ENCODE results near the gene CSNK1E.

The CSNK1E gene

DNA sequence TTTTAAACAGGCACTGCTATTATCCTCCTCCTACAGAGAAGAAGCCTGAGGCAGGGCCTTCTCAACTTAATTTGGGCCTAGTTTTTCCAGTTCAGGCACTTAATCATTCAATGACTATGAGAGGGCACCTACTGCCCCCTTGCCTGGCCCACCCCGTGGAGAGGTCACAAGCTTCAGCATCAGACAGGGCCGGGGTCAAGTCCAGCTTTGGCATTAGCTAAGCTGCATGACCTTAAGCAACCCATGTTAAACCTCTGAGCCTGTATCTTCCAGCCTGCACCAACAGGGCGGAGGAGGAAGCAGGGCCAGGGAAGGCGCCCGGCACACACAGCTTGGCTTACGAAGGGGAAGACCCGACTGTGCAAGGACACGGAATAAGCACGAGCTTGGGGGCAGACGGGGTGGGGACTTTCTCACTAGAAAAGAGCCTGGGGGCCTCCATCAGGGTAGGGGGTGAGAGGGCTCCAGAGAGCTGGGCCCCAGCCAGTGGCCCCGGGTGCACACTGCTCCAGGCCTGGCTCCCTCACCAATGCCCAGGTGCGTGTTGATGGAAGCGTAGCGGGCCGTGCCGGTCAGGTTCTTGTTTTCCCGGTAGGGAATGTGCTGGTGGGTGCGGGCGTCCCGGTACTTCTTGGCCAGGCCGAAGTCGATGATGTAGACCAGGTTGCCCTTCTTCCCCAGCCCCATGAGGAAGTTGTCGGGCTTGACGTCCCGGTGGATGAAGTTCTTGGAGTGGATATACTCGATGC, 16.9 kb downstream of the CSNK1E start:
- H3K4me1 Mint-ChIP-seq = peaks cover 11% of the 10 kb centered on the region
- no peak overlapping the region for H3K27ac Mint-ChIP-seq
- no peaks in the 10 kb centered on the region for H3K27me3 Mint-ChIP-seq
- H3K9me3 Mint-ChIP-seq = no peaks in the 10 kb centered on the region
- no peak overlapping the region for H3K4me3 Mint-ChIP-seq
- peaks cover 3% of the 10 kb centered on the region for H3K36me3 Mint-ChIP-seq

DNA sequence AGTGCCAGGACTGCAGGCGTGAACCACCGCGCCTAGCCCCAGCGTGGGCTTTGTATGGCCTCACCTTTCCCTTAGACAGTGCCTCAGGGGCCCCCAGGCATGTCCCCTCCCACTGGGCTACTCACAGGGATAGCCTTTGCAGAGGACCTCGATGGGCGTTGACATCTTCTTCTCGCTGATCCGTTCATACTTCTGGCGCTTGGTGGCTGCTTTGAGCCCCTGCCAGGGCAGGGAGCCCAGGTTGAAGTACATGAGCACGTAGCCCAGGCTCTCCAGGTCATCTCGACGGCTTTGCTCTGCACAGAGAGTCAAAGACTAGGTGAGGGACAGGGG, 17.5 kb downstream of the CSNK1E start:
- Mint-ChIP-seq H3K27ac (no peak overlapping the region), H3K4me3 (no peak overlapping the region), H3K4me1 (peaks cover 9% of the 10 kb centered on the region), H3K27me3 (no peaks in the 10 kb centered on the region), H3K36me3 (peaks cover 3% of the 10 kb centered on the region), H3K9me3 (no peaks in the 10 kb centered on the region)

DNA sequence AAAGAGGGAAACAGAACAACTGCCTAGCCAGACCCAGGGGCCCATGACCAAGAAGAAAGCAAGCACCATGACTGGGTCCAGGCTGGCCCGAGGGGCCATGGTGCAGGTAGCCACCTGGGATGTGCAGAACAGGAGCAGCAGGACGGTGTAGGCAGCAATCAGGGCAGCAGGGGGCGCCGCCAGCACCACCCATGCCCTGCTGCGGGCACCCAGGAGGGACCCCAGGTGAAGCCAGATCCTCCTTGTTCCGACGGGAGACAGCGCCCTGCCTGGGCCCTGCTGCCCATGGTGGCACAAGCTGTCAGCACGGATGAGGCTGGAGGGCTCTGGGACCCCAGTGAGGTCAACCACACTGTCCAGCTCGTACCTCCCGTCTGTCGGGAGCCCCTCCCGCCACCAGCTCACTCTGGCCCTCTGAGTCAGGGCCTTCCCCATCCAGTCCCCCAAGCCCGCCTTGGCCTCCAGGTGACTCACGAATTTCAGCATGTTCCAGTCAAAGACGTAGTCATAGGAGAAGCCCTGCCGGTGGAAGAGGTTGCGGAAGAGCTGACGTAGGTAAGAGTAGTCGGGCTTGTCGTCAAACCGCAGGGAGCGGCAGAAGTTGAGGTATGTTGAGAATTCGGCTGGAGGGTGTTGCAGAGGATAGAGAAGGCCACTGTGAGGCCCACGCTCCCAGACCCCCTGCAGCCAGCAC, 18.8 kb downstream of the CSNK1E start:
- no peak overlapping the region for H3K27ac Mint-ChIP-seq

DNA sequence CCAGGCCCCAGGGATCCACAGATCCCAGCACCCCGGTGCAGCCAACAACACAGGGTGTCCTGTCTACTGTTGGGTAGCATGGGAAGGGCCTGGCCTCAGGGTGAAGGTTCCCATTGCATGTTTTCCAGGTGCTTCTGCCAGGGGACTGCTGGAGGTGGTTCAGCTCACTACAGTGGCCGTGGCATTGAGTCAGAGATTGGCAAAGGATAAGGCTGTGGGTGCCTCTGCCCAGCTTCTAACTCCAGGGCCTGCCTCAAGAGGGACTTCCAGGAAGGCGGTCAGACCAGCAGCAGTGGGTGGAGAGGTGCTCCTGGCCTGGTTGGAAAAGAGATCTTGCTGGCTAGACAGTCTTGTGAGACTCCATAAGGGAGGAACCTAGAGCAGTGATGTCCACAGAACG, 20.9 kb downstream of the CSNK1E start:
- Mint-ChIP-seq H3K27ac (no peak overlapping the region), H3K27me3 (no peaks in the 10 kb centered on the region), H3K36me3 (peaks cover 3% of the 10 kb centered on the region), H3K4me1 (no peaks in the 10 kb centered on the region), H3K9me3 (no peaks in the 10 kb centered on the region), H3K4me3 (no peak overlapping the region)

More for the DNA sequence above, 18.8 kb downstream of the CSNK1E start:
- no peaks in the 10 kb centered on the region for H3K9me3 Mint-ChIP-seq
- H3K4me3 Mint-ChIP-seq = no peak overlapping the region
- H3K27me3 Mint-ChIP-seq = no peaks in the 10 kb centered on the region
- peaks cover 3% of the 10 kb centered on the region for H3K36me3 Mint-ChIP-seq
- H3K4me1 Mint-ChIP-seq = no peaks in the 10 kb centered on the region

DNA sequence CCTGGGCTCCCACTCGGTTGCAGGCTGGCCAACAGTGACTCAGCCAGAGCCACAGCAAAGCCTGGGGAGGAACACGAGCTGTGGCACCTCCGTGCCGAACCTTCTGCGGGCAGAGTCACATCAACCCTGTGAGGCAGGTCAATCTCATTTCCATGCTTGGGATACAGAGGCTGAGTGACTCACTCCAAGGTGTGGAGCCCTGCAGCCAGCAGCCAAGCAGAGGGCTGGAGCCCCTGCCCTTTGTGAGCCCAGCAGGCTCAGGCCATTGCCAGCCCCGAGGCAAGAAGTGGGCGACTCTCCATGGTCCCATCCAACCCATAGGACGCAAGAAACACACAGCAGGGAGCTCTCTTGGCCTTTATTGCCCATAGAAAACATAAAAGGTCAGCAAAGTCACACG, 21.4 kb downstream of the CSNK1E start:
- Mint-ChIP-seq H3K36me3 (peaks cover 1% of the 10 kb centered on the region), H3K4me1 (no peaks in the 10 kb centered on the region), H3K9me3 (no peaks in the 10 kb centered on the region), H3K27me3 (no peaks in the 10 kb centered on the region), H3K4me3 (no peak overlapping the region), H3K27ac (no peak overlapping the region)

DNA sequence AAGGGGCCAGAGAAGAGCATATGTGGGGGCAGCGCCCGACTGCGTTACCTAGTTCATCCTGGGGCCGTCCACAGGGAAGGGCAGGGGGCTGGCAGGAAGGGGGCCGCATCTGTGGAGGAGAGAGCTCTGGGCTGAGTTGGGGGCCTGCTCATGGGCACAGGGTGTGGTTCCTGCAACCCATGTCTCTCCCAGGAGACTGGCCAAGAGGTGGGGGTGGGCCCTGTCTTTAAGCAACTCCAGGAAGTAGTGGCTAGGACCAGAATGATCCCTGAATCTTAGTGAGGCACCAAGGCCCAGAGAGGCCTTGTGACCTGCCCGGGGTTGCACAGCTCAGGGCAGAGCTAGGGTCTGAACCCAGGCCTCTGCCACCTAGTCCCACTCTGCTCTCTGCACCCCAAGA, 21.9 kb downstream of the CSNK1E start:
- Mint-ChIP-seq H3K4me1 (no peaks in the 10 kb centered on the region), H3K4me3 (no peak overlapping the region), H3K27ac (no peak overlapping the region), H3K36me3 (no peaks in the 10 kb centered on the region), H3K9me3 (no peaks in the 10 kb centered on the region), H3K27me3 (no peaks in the 10 kb centered on the region)

DNA sequence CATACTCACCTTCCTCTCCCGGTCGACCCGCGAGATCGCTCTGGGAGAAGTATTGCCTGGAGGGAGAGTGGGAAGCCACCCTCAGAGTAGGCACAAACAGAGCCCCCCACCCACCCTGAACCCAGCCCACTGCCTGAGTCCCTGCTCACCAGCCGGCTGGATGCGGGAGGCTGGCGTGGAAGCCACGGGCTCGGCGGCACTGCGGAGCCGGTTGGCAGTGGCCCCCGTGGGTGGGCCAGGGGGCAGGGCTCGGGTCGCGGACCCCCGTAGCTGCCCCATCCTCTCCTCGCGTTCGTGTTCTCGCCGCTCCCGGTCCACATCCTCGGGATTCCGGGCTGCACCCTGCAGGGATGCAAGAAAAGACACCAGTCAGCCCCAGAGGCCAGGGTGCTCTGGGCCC, 23.0 kb downstream of the CSNK1E start:
- Mint-ChIP-seq H3K9me3 (no peaks in the 10 kb centered on the region), H3K36me3 (no peaks in the 10 kb centered on the region), H3K4me1 (no peaks in the 10 kb centered on the region), H3K4me3 (no peak overlapping the region), H3K27me3 (no peaks in the 10 kb centered on the region), H3K27ac (no peak overlapping the region)

DNA sequence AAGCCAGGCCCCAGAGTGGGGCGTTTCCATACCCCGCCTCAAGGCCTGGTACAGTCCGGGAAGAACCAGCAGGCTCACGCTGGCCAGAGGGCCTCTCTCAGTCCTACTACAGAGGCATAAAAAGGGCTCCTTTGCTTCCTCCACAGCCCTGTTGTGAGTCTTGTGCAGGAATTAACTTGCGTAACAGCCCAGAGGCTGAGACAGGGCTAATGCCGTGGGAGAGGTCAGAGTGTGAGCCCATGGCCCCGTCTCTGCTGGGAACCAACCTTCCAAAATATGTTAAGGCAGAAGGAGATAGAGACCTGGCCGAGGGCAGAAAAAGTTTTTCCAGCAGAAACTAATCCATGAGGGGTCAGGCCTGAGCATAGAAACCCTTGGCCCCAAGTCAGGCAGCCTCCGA, 24.5 kb downstream of the CSNK1E start:
- H3K4me1 Mint-ChIP-seq = no peaks in the 10 kb centered on the region
- no peaks in the 10 kb centered on the region for H3K9me3 Mint-ChIP-seq

DNA sequence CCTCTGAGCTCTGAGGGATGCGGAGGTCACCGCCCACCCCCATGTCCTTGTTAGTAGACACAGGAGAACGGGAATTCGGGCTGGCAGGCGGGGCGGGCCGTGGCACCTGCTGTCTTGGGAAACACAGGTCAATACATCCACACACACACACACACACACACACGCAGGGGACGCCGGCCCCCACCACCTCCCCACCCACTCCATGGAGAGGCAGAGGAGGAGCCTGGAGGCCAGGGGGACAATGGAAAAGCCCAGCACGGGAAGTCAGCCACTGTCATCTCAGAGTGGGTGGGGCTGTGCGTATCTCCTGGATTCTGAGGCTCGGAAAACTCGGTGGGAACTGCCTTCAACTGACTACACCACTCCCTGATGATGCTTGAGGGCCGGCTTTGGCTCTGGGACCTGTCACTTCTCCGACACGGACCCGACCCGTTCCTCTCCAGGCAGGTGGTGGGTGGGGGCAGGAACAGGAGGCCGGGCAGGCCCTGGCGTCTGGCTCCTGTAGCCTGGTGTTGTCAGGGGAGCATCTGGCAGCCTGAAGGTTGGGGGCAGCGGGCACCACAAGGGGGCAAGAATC, 25.9 kb downstream of the CSNK1E start:
- Mint-ChIP-seq H3K27me3 (no peaks in the 10 kb centered on the region), H3K4me3 (no peak overlapping the region), H3K36me3 (no peaks in the 10 kb centered on the region), H3K27ac (no peak overlapping the region), H3K9me3 (no peaks in the 10 kb centered on the region), H3K4me1 (no peaks in the 10 kb centered on the region)

More for the DNA sequence above, 24.5 kb downstream of the CSNK1E start:
- Mint-ChIP-seq H3K27me3 (no peaks in the 10 kb centered on the region), H3K4me3 (no peak overlapping the region), H3K36me3 (no peaks in the 10 kb centered on the region), H3K27ac (no peak overlapping the region)

DNA sequence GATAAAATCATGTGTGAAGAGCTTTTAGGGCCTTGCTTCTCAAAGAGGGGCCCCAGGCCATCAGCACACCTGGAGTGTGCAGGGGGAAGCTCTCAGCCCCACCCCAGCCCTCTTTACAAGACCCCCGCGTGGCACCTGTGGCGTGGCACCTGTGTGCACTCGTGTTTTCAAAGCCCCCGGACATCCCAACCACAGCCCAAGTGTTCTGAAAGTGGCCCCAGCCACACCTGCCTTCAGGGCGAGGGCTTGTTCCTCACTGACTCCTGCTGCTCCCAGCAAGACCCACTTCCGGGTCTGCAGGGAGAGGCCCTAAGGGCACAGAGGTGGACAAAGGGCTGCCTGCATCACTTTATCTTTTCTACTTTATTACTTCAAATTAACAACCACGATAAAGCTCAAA, 26.9 kb downstream of the CSNK1E start:
- no peak overlapping the region for H3K4me3 Mint-ChIP-seq
- H3K27me3 Mint-ChIP-seq = no peaks in the 10 kb centered on the region
- H3K9me3 Mint-ChIP-seq = no peaks in the 10 kb centered on the region
- no peak overlapping the region for H3K27ac Mint-ChIP-seq
- H3K4me1 Mint-ChIP-seq = no peaks in the 10 kb centered on the region
- H3K36me3 Mint-ChIP-seq = no peaks in the 10 kb centered on the region

DNA sequence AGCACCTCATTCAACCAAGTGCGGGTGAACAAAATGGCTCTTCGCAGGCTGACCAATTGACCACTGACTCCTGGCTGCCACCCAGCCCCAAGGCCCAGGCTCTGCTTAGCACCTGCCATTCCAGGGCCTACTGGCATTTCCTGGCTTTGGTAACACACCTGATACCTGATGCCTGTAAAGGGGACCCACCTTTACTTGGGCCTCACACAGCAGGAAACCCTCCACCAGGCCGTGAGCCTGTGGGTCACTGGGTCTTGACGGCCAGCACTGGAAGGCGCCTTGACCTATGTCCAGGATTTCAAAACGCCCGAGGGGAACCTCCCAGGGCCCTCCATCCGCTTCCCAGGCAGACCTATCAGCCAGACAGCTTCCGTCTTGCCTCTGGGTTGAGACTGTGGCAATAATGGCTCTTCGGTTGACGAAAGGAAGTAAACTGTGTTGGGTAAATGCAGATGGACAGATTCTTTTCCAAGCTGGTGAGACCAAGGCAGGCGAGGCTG, 27.6 kb downstream of the CSNK1E start:
- Mint-ChIP-seq H3K4me3 (no peak overlapping the region), H3K36me3 (no peaks in the 10 kb centered on the region), H3K9me3 (no peaks in the 10 kb centered on the region), H3K27me3 (no peaks in the 10 kb centered on the region), H3K27ac (no peak overlapping the region), H3K4me1 (no peaks in the 10 kb centered on the region)

DNA sequence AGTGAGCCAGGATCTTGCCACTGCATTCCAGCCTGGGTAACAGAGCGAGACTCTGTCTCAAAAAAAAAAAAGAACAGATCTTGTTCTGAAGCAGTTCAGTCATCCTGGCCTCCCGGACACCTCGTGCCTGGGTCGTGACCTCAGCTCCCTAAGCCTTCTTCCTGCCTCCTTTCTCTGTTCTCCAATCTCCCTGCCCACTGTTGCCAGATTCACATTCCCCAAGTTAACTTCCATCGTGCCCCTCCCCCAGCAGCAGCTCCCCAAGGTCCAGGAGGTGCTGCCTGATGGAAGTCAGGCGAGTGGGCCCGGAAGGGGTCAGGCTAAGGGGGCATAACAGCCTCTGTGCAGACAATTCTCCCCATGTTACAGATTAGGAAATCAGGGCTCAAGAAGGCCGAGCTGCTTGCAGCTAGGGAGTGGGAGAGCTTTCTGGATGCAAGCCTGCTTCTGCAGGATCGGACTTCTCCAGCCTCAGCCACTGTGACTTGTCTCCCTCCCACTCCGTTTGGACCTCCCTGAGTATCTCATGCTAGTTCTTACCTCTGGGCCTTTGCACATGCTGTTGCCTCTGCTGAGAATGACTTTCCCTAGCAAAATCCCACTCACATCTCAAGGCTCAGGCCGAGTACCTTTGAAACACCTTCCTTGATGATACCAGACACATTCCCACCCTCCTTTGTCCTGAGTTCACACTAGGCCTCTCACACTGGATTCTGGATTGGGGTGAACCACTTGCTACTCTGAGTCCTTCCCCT, 30.1 kb downstream of the CSNK1E start:
- Mint-ChIP-seq H3K36me3 (no peaks in the 10 kb centered on the region), H3K4me3 (no peak overlapping the region), H3K27ac (no peak overlapping the region), H3K9me3 (no peaks in the 10 kb centered on the region), H3K4me1 (no peaks in the 10 kb centered on the region), H3K27me3 (no peaks in the 10 kb centered on the region)

DNA sequence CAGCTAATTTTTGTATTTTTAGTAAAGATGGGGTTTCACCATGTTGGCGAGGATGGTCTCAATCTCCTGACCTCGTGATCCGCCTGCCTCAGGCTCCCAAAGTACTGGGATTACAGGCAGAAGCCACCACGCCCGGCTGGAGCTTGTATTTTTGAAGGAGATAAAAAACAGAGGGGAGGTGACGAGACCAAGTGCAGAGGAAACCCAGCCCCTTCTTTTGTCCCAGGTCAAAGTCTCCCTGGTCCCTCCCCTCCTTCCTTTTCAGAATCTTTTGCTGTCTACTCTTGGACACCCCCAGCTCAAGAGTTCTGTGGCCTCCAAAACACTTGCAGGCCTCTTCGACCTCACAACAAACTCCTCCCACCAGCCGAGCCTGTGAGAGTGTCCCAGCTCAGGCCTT, 32.2 kb downstream of the CSNK1E start:
- Mint-ChIP-seq H3K36me3 (no peaks in the 10 kb centered on the region), H3K27me3 (no peaks in the 10 kb centered on the region), H3K27ac (no peak overlapping the region), H3K4me3 (no peak overlapping the region), H3K9me3 (no peaks in the 10 kb centered on the region), H3K4me1 (no peaks in the 10 kb centered on the region)

DNA sequence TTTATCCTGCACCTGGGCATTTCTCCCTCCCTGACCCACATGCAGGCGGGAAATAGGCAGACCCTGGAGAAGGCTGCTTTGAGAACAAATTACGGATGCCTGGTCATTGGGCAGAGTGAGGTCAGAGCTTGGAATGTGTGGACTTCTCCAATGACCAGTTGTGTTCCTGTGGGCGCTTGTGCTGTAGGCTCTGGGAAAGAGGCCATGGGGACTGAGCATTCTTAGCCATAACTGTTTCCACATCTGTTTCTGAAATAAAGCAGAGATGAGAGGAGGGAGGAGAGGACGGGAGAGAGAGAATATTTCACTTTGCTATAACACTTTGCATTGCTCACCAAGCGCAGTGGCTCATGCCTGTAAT, 33.2 kb downstream of the CSNK1E start:
- H3K36me3 Mint-ChIP-seq = no peaks in the 10 kb centered on the region
- no peaks in the 10 kb centered on the region for H3K27me3 Mint-ChIP-seq
- no peaks in the 10 kb centered on the region for H3K9me3 Mint-ChIP-seq
- no peak overlapping the region for H3K4me3 Mint-ChIP-seq
- H3K4me1 Mint-ChIP-seq = no peaks in the 10 kb centered on the region
- H3K27ac Mint-ChIP-seq = no peak overlapping the region

DNA sequence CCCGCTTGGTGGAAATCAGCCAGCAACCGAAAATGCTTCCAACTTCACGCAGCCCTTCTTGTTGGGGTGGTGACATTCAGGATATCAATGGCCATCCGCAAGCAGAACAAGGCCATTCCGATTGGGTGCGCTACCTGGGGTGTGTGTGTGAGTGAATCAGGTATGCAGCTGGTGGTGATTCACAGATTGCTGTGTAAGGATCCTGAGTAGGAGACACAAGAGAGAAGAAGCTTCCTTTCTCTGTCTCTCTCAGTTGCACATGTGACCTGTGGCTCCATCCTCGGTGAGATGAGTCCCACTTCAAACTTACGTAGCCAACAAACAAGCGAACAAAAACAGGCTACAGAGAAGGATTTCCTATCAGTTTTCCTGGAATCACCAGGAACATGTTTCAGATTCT, 34.8 kb downstream of the CSNK1E start:
- H3K36me3 Mint-ChIP-seq = no peaks in the 10 kb centered on the region
- no peak overlapping the region for H3K27ac Mint-ChIP-seq
- H3K27me3 Mint-ChIP-seq = no peaks in the 10 kb centered on the region
- H3K9me3 Mint-ChIP-seq = no peaks in the 10 kb centered on the region
- no peaks in the 10 kb centered on the region for H3K4me1 Mint-ChIP-seq
- no peak overlapping the region for H3K4me3 Mint-ChIP-seq

DNA sequence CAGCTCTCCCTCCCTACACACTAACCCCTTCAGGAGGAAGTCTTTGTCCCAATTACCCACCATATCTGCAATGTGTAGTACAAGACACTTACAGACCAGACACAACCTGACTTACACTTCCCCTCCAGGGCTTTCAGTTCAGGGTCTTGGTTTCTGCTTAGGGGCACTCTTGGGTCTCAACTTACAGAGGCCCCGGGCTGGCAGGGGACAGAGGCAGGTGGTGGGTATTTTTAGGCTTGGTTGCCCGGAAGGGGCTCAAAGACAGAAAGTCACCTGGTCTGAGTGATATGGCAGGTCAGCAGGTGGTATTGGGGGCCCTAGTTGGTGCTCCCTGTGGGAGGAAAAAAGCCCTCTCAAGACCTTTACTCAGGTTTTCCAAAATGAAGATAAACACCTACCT, 41.1 kb downstream of the CSNK1E start:
- Mint-ChIP-seq H3K36me3 (no peaks in the 10 kb centered on the region), H3K4me3 (no peak overlapping the region), H3K9me3 (no peaks in the 10 kb centered on the region), H3K27me3 (no peaks in the 10 kb centered on the region), H3K27ac (no peak overlapping the region), H3K4me1 (peaks cover 17% of the 10 kb centered on the region)
